OCI-LY1 (cell line): ENCODE measurements around the gene ROBO1.

ENCODE experiments used
- CTCF ChIP-seq: fragments of 200-600 bp; sonication (generic), shearing (Covaris generic); IDR thresholded peaks from 2 replicates; pipeline ENCODE4 v1.5.1; 2017; ENCODE audit warnings: mild to moderate bottlenecking, antibody characterized with exemption, low read length, moderate library complexity, mixed read lengths
- EZH2 ChIP-seq: fragments of 200-600 bp; sonication (generic), shearing (Covaris generic); IDR thresholded peaks from 2 replicates; pipeline ENCODE4 v1.8.0; 2017; ENCODE audit warnings: borderline replicate concordance, mixed run types, mild to moderate bottlenecking, antibody characterized with exemption, low read length, moderate library complexity, mixed read lengths

GRCh38 chr3:79737530-79737929 lies 30.3 kb downstream of the ROBO1 start:
- no peak for TF ChIP-seq CTCF
- TF ChIP-seq EZH2, result no peak
